Esophagus muscularis mucosa (tissue), 4 donors: ENCODE results near the gene SLC6A19. TPM values are rescaled to one million over a fixed set of nuclear protein-coding genes. Genes with fewer than 3 reads are reported as not detected.

Experiments
- DNase-seq: peaks from one replicate; pipeline ENCODE4 v3.0.0-alpha.2; 2017; ENCODE audit errors: extremely low spot score
- H3K27ac ChIP-seq, 4 donors: fragments of 200-600 bp; sonication (generic); replicated peaks in 1 of 4; 1 replicate in 3 of 4; 2 replicates in 1 of 4; pipeline ENCODE4 v1.5.1; 2016 to 2019; ENCODE audit warnings: mild to moderate bottlenecking in 1 of 4
- H3K27me3 ChIP-seq, 4 donors: fragments of 200-600 bp; sonication (generic); one replicate each; pipeline versions ENCODE4 v1.5.1 to v1.6.0; 2016 to 2019
- H3K36me3 ChIP-seq, 4 donors: fragments of 200-600 bp; sonication (generic); one replicate each; pipeline ENCODE4 v1.5.1; 2016 to 2019
- H3K4me1 ChIP-seq, 4 donors: fragments of 200-600 bp; sonication (generic); one replicate each; pipeline ENCODE4 v1.5.1; 2016 to 2019
- H3K4me3 ChIP-seq, 4 donors: fragments of 200-600 bp; sonication (generic); 1 replicate in 2 of 4; 2 replicates in 2 of 4; pipeline ENCODE4 v1.5.1; 2016 to 2019; ENCODE audit warnings: mild to moderate bottlenecking in 4 of 4, moderate library complexity in 1 of 4
- H3K9me3 ChIP-seq, 4 donors: fragments of 200-600 bp; sonication (generic); 1 replicate in 3 of 4; 2 replicates in 1 of 4; pipeline ENCODE4 v1.5.1; 2016 to 2019
- EP300 ChIP-seq: sonication (generic); formaldehyde crosslinking; IDR thresholded peaks from one replicate; pipeline ENCODE4 v1.6.1; 2017; ENCODE audit warnings: antibody characterized with exemption
- POLR2A ChIP-seq: fragments of 450-650 bp; IDR thresholded peaks from one replicate; pipeline ENCODE4 v1.6.1; 2017; ENCODE audit warnings: antibody characterized with exemption, moderate library complexity, mild to moderate bottlenecking, low read depth
- POLR2AphosphoS5 ChIP-seq, 2 donors: sonication (generic); formaldehyde crosslinking; IDR thresholded peaks; one replicate each; pipeline ENCODE4 v1.6.1; 2017; ENCODE audit warnings: antibody characterized with exemption in 2 of 2
- WGBS: methylation state at CpG from one replicate; pipeline ENCODE4 v1.1.5; 2018; 5-methylcytosine and 5-hydroxymethylcytosine counted together
- intact Hi-C: fragments of 100-400 bp; cut with DNase I; formaldehyde crosslinking; loops from one replicate; pipeline ENCODE4 v1.15.1; 2023
- total RNA-seq, 4 donors: library from RNA; depleted of rRNA; stranded (reverse); fragments of >200 nt; gene quantifications; one replicate each; pipeline versions ENCODE4 v1.1.0 to v1.2.1, GENCODE V29; 2016
- TF ChIP-seq, protein P1 (sequence below), 3 experiments: fragments of 200-600 bp in 2 of 3; fragments of 450-650 bp in 1 of 3; sonication (generic) in 2 of 3; IDR thresholded peaks; one replicate each; pipeline ENCODE4 v1.5.1; 2017 to 2019; ENCODE audit warnings: antibody characterized with exemption in 3 of 3, mild to moderate bottlenecking in 2 of 3, moderate library complexity in 1 of 3

The SLC6A19 gene
- total RNA-seq, 4 donors from 2014 or later, result not detected

DNA sequence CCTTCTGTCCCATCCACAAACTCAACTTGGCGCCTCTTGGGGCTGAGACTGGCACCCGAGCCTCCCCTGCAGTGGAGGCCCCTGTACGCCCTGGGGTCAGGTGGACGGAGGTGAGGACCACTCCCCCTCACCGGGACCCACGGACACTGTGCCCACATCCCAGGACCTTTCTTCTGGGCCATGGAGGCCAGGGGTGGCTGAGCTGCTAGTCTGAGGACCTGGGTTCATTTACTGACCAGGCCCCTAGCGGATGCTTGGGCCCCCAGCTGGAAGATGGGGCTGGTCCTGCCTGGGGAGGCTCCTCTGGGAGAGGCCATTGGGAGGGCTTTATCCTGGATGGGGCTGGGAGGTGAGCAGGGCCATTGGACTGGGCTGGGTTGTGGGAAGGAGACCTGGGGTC, 16.9 kb upstream of the SLC6A19 start:
- H3K36me3 ChIP-seq, result no peaks in the 10 kb centered on the region
- DNase-seq, result no peak
- no peaks in the 10 kb centered on the region for H3K9me3 ChIP-seq
- no peak overlapping the region for H3K27ac ChIP-seq
- no peak overlapping the region for H3K4me3 ChIP-seq
- H3K4me1 ChIP-seq, result peaks cover 3 to 16% (median 14%) of the 10 kb centered on the region in 4 donors
- H3K27me3 ChIP-seq, result peaks cover 0 to 48% (median 2%) of the 10 kb centered on the region in 4 donors
- intact Hi-C loops, result no loop called here
- TF ChIP-seq POLR2A, result no peak
- TF ChIP-seq, protein P1, sequence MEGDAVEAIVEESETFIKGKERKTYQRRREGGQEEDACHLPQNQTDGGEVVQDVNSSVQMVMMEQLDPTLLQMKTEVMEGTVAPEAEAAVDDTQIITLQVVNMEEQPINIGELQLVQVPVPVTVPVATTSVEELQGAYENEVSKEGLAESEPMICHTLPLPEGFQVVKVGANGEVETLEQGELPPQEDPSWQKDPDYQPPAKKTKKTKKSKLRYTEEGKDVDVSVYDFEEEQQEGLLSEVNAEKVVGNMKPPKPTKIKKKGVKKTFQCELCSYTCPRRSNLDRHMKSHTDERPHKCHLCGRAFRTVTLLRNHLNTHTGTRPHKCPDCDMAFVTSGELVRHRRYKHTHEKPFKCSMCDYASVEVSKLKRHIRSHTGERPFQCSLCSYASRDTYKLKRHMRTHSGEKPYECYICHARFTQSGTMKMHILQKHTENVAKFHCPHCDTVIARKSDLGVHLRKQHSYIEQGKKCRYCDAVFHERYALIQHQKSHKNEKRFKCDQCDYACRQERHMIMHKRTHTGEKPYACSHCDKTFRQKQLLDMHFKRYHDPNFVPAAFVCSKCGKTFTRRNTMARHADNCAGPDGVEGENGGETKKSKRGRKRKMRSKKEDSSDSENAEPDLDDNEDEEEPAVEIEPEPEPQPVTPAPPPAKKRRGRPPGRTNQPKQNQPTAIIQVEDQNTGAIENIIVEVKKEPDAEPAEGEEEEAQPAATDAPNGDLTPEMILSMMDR (IDR thresholded peaks at IDR 0.05), result no peak
- no peak for TF ChIP-seq POLR2AphosphoS5 (IDR thresholded peaks at IDR 0.05)
- no peak for TF ChIP-seq EP300
- 100% methylated on average over 1 of the region's 7 CpGs for WGBS

DNA sequence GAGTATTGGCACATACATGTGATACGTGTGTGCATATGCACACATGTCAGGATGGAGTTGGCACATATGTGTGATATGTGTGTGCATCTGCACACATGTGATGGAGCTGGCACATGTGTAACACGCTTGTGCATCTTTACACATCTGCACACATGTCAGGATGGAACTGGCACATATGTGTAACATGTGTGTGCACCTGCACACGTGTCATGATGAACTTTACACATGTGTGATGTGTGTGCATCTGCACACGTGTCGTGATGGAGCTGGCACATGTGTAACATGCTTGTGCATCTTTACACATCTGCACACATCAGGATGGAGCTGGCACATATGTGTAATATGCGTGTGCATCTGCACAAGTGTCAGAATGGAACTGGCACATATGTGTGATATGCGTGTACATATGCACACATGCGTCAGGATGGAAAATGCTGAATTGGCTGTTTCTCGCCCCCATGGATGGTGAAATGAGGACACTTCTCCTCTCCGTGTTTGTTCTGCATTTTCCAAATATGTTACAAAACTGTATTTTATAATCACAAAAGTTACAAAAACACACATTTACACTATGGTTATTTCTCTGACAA, 16.3 kb upstream of the SLC6A19 start:
- Histone ChIP-seq H3K4me3 (no peak overlapping the region), H3K4me1 (peaks cover 3 to 16% (median 14%) of the 10 kb centered on the region in 4 donors), H3K9me3 (no peaks in the 10 kb centered on the region), H3K27ac (no peak overlapping the region), H3K27me3 (peaks cover 0 to 55% (median 2%) of the 10 kb centered on the region in 4 donors), H3K36me3 (no peaks in the 10 kb centered on the region)
- TF ChIP-seq POLR2A, result no peak
- no peak for TF ChIP-seq POLR2AphosphoS5 (IDR thresholded peaks at IDR 0.05)
- TF ChIP-seq, protein P1 (IDR thresholded peaks at IDR 0.05), result no peak
- TF ChIP-seq EP300, result no peak
- DNase-seq, result no peak
- intact Hi-C loops, result no loop called here
- WGBS, result 95% methylated on average over 10 of the region's 10 CpGs

DNA sequence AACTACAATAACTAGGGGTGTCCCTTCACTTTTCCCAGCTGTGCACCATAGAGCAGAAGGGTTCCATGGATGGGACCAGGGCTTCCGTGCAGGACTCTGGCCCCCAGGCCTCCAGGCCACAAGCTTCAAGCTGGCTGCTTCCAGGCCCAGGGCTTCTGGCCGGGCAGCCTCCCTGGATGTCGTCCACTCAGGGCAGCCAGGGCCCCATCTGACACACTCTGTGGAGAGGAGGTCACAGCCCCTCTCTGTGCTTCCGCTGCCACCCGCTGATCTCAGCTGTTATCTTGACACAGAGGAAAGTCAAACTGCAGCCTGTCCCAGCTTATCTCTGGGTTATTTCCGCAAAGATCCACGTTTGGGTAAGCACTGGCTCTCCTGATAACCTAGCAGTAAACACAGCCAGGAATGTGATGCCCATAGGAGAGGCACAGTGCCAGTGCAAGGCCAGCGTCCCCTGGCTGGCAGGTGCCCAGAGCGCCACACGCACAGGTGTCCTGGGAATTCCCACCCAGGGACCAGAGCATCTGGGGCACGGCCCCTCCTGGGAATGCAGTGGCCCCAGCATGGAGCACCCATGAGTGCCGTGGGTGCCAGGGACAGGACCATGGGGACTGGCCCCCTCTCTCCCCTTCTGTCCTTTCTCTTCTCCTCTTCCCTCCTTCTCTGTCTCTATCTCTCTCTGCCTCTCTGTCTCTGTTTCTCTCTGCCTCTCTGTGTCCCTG, 15.6 kb upstream of the SLC6A19 start:
- 75% methylated on average over 7 of the region's 12 CpGs for WGBS
- Histone ChIP-seq H3K36me3 (no peaks in the 10 kb centered on the region), H3K9me3 (no peaks in the 10 kb centered on the region), H3K27me3 (peaks cover 0 to 59% (median 2%) of the 10 kb centered on the region in 4 donors), H3K4me3 (no peak overlapping the region), H3K27ac (no peak overlapping the region), H3K4me1 (peaks cover 3 to 16% (median 14%) of the 10 kb centered on the region in 4 donors)
- intact Hi-C loops, result no loop called here
- TF ChIP-seq POLR2AphosphoS5 (IDR thresholded peaks at IDR 0.05) (no peak), POLR2A (no peak), EP300 (no peak)
- TF ChIP-seq, protein P1 (IDR thresholded peaks at IDR 0.05), result no peak
- no peak for DNase-seq

DNA sequence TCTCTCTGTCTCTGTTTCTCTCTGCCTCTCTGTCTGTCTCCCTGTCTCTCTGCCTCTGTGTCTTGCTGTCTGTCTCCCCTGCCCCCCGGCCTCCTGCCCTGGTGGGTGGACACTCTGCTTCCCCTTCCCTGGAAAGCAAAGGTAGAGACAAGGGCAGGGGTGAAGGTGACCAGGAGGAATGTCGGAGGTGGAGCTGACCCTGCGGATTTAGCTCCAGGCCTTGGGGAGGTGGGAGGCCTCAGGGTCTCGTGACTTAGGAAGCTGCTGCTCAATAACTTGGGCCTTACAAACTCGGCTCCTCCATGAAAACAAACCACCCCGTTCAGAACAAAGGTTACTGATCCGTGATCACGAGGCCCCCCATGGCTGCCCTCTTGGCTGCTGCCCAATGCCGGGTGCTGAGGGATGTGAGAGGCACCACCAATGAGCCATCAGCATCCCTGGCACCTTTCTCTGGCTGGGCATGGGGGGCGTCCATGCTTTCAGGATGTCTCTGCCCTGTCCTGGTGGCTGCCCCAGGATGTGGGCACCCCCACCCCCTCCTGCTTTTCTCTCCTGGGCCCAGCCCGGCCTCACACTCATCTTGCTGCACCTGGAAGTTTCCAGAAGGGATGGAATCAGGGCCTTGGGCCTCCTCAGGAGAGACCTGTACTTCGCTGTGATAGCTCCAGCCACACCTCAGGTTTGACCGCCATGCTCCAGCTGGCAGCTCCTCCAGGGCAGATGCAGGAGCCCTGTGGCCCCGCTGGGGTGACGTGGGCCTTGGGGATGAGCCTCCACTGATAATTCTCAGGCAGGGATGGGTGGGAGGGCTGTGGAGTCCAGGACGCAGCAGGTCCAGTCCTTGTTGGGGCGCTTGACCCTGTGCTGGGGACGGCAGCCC, 14.8 kb upstream of the SLC6A19 start:
- 63% methylated on average over 8 of the region's 18 CpGs for WGBS
- H3K4me3 ChIP-seq, result no peak overlapping the region
- no peak overlapping the region for H3K27ac ChIP-seq
- H3K27me3 ChIP-seq, result peaks cover 0 to 54% (median 2%) of the 10 kb centered on the region in 4 donors
- intact Hi-C loops, result no loop called here
- H3K9me3 ChIP-seq, result no peaks in the 10 kb centered on the region
- no peak for DNase-seq
- TF ChIP-seq EP300 (no peak), POLR2A (no peak), POLR2AphosphoS5 (IDR thresholded peaks at IDR 0.05) (no peak)
- TF ChIP-seq, protein P1 (IDR thresholded peaks at IDR 0.05), result no peak
- H3K4me1 ChIP-seq, result peaks cover 3 to 16% (median 14%) of the 10 kb centered on the region in 4 donors
- no peaks in the 10 kb centered on the region for H3K36me3 ChIP-seq
